PC-3 (cell line): Measurements from ENCODE around the gene METAP1D. TPM values are rescaled to one million over a fixed set of nuclear protein-coding genes. Genes with fewer than 3 reads are reported as not detected.
"Not testable (repeated sequence)": the region's sequence is repeated elsewhere in the genome, so short reads cannot be mapped to it uniquely, and the experiment has no call there.

ENCODE experiments used
- ATAC-seq: fragments of 200-7000 bp; cut with Tn5 transposase; 2 replicates; pipeline ENCODE4 v1.9.1; 2020; ENCODE audit warnings: mild to moderate bottlenecking, moderate library complexity
- BruUV-seq: library from RNA; stranded (reverse); fragments of 400-500 nt; replicated peaks from 2 replicates; lab custom pipeline; 2021; lab: Mats Ljungman, UMichigan
- CTCF ChIA-PET: fragments of 300-600 bp; sonication (Branson Sonifier 250); formaldehyde crosslinking; loops from one replicate; lab custom pipeline; 2022; ENCODE audit warnings: antibody characterized with exemption; lab: Charles Lee
- POLR2A ChIA-PET: fragments of 300-600 bp; sonication (Branson Sonifier 250); formaldehyde crosslinking; loops from one replicate; lab custom pipeline; 2022; ENCODE audit warnings: antibody characterized with exemption; ENCODE audit not compliant: unreplicated experiment; lab: Charles Lee
- DNase-seq: peaks from one replicate; pipeline ENCODE4 v3.0.0-alpha.2; 2015
- H2AFZ ChIP-seq: fragments of 300-600 bp; sonication (generic); 2 replicates; pipeline ENCODE4 v1.6.0; 2016; ENCODE audit warnings: antibody characterized with exemption, low read length
- H3F3A ChIP-seq: fragments of 300-600 bp; sonication (generic); one replicate; pipeline ENCODE4 v1.6.0; 2017; ENCODE audit warnings: antibody characterized with exemption, low read length, control low read depth, mild to moderate bottlenecking; ENCODE audit not compliant: unreplicated experiment
- H3K27ac ChIP-seq: fragments of 300-600 bp; sonication (generic); 2 replicates; pipeline ENCODE4 v1.5.1; 2016; ENCODE audit warnings: mild to moderate bottlenecking, low read length
- H3K27me3 ChIP-seq: fragments of 300-600 bp; sonication (generic); 2 replicates; pipeline ENCODE4 v1.6.1; 2016; ENCODE audit warnings: low read length, mixed read lengths
- H3K36me3 ChIP-seq: fragments of 300-600 bp; sonication (generic); 2 replicates; pipeline ENCODE4 v1.6.1; 2016; ENCODE audit warnings: low read depth, mixed run types, low read length, mixed read lengths
- H3K4me1 ChIP-seq: fragments of 300-600 bp; sonication (generic); 2 replicates; pipeline ENCODE4 v1.5.1; 2016; ENCODE audit warnings: low read length; ENCODE audit not compliant: insufficient read depth
- H3K4me2 ChIP-seq: fragments of 300-600 bp; sonication (generic); 2 replicates; pipeline ENCODE4 v1.6.0; 2016; ENCODE audit warnings: low read length
- H3K4me3 ChIP-seq: fragments of 300-600 bp; sonication (generic); 2 replicates; pipeline ENCODE4 v1.5.1; 2016; ENCODE audit warnings: mild to moderate bottlenecking, low read length, mixed read lengths
- H3K79me2 ChIP-seq: fragments of 300-600 bp; sonication (generic); 2 replicates; pipeline ENCODE4 v1.6.1; 2017; ENCODE audit warnings: low read length, mixed read lengths
- H3K9ac ChIP-seq: fragments of 300-600 bp; sonication (generic); 2 replicates; pipeline ENCODE4 v1.6.0; 2016; ENCODE audit warnings: mild to moderate bottlenecking, low read length
- H3K9me2 ChIP-seq: fragments of 300-600 bp; sonication (generic); replicated peaks from 2 replicates; pipeline ENCODE4 v1.6.1; 2016; ENCODE audit warnings: mixed run types, low read length, mixed read lengths
- H3K9me3 ChIP-seq: fragments of 300-600 bp; sonication (generic); 2 replicates; pipeline ENCODE4 v1.6.1; 2016; ENCODE audit warnings: low read length, mixed read lengths
- H4K20me1 ChIP-seq: fragments of 300-600 bp; sonication (generic); 2 replicates; pipeline ENCODE4 v1.6.1; 2016; ENCODE audit warnings: low read length, mixed read lengths
- CTCF ChIP-seq: fragments of 300-600 bp; sonication (generic); conservative IDR thresholded peaks from 2 replicates; pipeline ENCODE4 v1.5.1; 2017; ENCODE audit warnings: antibody characterized with exemption, low read depth, mild to moderate bottlenecking, low read length
- EZH2 ChIP-seq: fragments of 300-600 bp; sonication (generic); IDR thresholded peaks from one replicate; pipeline ENCODE4 v1.6.1; 2017; ENCODE audit warnings: antibody characterized with exemption, mild to moderate bottlenecking, low read length; ENCODE audit not compliant: unreplicated experiment
- EZH2phosphoT487 ChIP-seq: fragments of 300-600 bp; sonication (generic); IDR thresholded peaks from 2 replicates; pipeline ENCODE4 v1.6.1; 2018; ENCODE audit warnings: mild to moderate bottlenecking, antibody characterized with exemption, low read length, borderline replicate concordance
- intact Hi-C: fragments of 100-400 bp; cut with micrococcal nuclease; formaldehyde crosslinking; loops from 2 replicates; pipeline ENCODE4 v1.9.0; 2023
- total RNA-seq: library from RNA; depleted of rRNA; stranded (reverse); fragments of >200 nt; gene quantifications from 2 replicates; pipeline ENCODE4 v1.2.3, GENCODE V29; 2014

METAP1D gene
- total RNA-seq, 1 experiment from 2014 or later = 12.0 TPM

DNA sequence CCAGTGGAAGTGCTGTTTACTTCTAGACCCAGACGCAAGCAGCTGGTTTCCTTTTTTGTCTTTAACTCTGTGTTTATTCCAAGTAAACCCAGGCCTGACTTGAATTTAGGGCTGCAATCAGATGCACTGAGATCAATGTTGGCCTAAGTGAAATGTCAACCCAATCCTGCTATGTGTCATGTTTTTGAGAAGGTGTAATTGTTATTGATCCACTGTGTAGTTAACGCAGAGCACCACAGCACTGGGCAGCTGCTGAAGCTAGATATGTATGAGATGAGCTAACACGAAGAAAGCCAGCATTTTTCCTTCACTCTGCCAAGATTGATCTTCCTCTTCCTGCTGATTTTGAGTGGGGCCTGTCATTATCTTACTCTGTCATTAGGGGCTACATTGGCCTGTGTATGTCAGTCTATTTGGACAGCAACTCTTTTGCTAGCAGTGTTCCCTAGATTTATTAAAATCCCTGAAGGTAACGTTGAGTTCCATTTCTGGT is 66.7 kb downstream of the METAP1D start:
- no peaks in the 10 kb centered on the region for H3K4me1 ChIP-seq
- CTCF ChIA-PET = no interaction called here
- TF ChIP-seq EZH2 = no peak
- TF ChIP-seq CTCF = no peak
- no peak for TF ChIP-seq EZH2phosphoT487
- POLR2A ChIA-PET = no interaction called here
- H4K20me1 ChIP-seq = no peaks in the 10 kb centered on the region
- H3K9ac ChIP-seq = no peak overlapping the region
- ATAC-seq = no peak
- H3K4me2 ChIP-seq = no peak overlapping the region
- no peak for DNase-seq
- H3K79me2 ChIP-seq = no peaks in the 10 kb centered on the region
- no peak overlapping the region for H3K4me3 ChIP-seq
- no peaks in the 10 kb centered on the region for H3K9me2 ChIP-seq
- BruUV-seq = no TSS peak
- no peak overlapping the region for H2AFZ ChIP-seq
- H3F3A ChIP-seq = no peaks in the 10 kb centered on the region
- intact Hi-C loops = no loop called here
- no peaks in the 10 kb centered on the region for H3K36me3 ChIP-seq
- H3K27me3 ChIP-seq = no peaks in the 10 kb centered on the region
- H3K9me3 ChIP-seq = no peaks in the 10 kb centered on the region
- H3K27ac ChIP-seq = no peak overlapping the region

DNA sequence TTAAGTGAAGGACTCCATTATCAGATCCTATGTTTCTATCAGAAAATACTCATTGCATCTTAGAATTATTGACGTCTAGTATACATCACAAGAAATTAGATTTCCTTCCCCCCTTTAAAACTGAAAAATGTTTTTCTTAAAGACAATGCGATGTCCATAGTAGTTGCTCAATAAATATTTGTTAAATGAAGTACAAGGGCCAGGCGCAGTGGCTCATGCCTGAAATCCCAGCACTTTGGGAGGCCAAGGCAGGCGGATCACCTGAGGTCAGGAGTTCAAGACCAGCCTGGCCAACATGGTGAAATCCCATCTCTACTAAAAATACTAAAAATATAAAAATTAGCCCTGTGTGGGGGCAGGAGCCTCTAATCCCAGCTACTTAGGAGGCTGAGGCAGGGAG is 68.2 kb downstream of the METAP1D start:
- H3K27me3 ChIP-seq, intact Hi-C loops, BruUV-seq, H3K27ac ChIP-seq, POLR2A ChIA-PET, H3K4me1 ChIP-seq, H3K79me2 ChIP-seq, H3K4me2 ChIP-seq, ATAC-seq, H2AFZ ChIP-seq, H4K20me1 ChIP-seq, H3K9me3 ChIP-seq, H3K36me3 ChIP-seq, CTCF ChIA-PET, H3K9ac ChIP-seq, H3K4me3 ChIP-seq, H3F3A ChIP-seq, H3K9me2 ChIP-seq, DNase-seq: not testable (repeated sequence)

DNA sequence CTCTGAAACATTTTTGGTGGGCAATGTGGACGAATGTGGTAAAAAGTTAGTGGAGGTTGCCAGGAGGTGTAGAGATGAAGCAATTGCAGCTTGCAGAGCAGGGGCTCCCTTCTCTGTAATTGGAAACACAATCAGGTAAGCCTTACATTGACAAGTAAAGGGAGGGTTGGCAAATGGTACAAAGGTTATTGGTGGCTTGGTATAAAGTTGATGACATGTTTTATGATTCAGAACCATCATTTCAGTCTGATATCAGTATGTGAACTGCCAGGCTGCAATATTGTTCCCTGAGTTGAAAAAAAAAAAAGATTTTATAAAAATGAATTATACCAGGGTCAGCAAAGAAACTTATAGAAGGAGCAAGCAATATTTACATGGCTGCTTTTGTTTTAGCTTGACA is 71.2 kb downstream of the METAP1D start:
- Histone ChIP-seq H4K20me1 (no peaks in the 10 kb centered on the region), H3K36me3 (no peaks in the 10 kb centered on the region), H3K27me3 (no peaks in the 10 kb centered on the region), H3K9ac (no peak overlapping the region), H3K4me2 (no peak overlapping the region), H3K79me2 (no peaks in the 10 kb centered on the region), H3K9me3 (no peaks in the 10 kb centered on the region), H3K4me1 (no peaks in the 10 kb centered on the region), H3K4me3 (no peak overlapping the region), H3K27ac (no peak overlapping the region), H2AFZ (no peak overlapping the region), H3K9me2 (no peaks in the 10 kb centered on the region), H3F3A (no peaks in the 10 kb centered on the region)
- BruUV-seq = no TSS peak
- intact Hi-C loops = no loop called here
- DNase-seq = no peak
- POLR2A ChIA-PET = interaction anchor here (0.7 kb wide), 1 partner anchor 33 kb away, joined by 8 read pairs; no protein-coding TSS in a partner anchor
- TF ChIP-seq CTCF = no peak
- TF ChIP-seq EZH2 = no peak
- TF ChIP-seq EZH2phosphoT487 = no peak
- CTCF ChIA-PET = no interaction called here
- no peak for ATAC-seq
